Stimulated activated CD4-positive, alpha-beta T cell treated with anti-CD3 and anti-CD28 coated beads, Interleukin-4, amount 100 ng/mL, for 24 hours (primary cell): ENCODE data around the gene DNAH8.

Experiments
- DNase-seq: peaks from one replicate; pipeline ENCODE4 v3.0.0-alpha.2; 2020

The DNAH8 gene

GRCh38 chr6:38702558-38703397 is 12.3 kb upstream of the DNAH8 start, which contains the start of gene GLO1:
TSS of gene GLO1 (minus strand) at chr6:38703145. CDS start at chr6:38703054, 91 bp downstream.
- DNase-seq: peak; percentile 97

DNA sequence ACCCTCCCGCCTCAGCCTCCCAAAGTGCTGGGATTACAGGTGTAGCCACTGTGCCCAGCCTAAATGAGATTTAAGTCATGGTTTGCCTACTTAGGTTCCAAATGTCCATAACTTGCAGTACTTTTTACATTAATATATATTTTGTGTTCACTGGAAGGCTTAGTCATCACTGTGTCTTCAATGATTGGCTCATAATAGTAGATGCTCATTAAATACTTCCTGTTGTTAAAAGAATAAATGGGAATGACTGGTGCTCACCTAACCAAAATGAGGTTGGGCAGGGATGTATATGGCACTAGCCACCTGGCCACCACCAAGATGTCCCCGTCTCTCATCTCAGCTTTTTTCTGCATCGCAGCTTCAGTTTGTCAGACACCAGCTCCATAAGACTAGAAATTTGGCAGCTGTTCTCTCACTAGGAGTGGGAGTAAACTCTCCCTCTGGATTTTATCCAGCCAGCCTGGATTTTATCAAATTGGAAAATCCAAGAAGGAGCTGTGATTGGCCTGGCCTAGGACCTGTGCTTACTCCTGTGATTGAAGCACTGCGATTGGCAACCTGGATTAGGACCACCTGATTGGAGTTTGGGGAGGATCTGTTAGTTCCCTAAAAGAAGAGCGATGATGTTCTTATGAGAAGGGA is 11.0 kb upstream of the DNAH8 start:
- DNase-seq: no peak

GRCh38 chr6:38705924-38706323 is 9.2 kb upstream of the DNAH8 start:
- DNase-seq: no peak

- no peak for DNase-seq
Measured at GRCh38 chr6:38708496-38708895, 6.6 kb upstream of the DNAH8 start.

DNA sequence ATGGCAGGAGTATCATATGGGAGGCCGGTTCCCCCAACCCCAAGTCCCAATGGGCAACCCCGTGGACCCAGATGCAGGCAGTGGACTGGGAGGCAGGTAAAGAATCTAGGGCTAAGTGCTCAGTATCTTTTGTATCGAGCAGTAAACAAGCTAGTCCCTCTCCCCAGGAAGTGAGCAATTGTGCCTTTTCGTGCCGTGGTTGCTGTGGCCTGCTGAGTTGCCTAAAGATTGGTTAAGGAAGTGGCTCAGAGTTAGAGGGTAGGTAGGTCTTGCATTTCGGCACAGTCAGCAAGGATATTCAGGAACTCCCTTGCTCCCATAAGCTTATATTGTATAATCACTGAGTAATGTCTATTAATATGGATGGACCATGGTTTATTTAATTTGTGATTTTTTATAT is 1.3 kb upstream of the DNAH8 start:
- peak; percentile 62 for DNase-seq

DNA sequence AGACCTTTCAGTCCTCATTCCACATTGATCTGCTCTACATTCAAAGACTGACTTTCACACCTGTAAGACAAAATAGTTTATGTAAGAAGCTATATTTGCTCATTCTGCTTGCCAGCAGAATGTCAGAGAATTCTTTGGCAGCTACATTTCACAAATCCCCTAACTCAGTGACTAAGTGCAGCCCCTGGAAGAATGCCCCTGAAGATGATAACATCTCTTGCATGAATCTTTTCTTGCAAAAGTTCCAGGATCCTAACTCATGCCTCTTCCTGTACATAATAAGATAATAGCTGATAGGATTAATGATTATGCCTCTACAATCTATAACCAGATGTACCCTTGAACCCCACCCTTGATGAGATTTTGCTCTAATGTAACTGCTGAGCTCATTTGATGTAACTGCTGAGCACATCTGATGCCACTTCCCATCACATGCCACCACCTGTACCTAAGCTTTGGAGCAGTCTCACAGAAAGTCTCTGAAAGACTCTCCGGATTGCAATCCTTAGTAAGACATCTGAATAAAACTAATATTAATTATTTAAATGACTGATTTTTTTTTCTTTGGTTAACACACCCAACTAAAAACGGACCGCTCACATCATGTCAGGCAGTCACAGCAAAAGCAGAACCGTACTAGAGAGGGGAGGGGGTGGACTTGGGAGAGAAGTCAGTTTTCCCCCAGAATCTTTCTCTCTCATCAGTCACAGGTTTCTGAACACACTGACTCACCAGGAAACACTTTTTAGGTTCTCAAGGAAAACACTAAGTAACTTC is 684 bp upstream of the DNAH8 start:
- DNase-seq: peak; percentile 19

DNA sequence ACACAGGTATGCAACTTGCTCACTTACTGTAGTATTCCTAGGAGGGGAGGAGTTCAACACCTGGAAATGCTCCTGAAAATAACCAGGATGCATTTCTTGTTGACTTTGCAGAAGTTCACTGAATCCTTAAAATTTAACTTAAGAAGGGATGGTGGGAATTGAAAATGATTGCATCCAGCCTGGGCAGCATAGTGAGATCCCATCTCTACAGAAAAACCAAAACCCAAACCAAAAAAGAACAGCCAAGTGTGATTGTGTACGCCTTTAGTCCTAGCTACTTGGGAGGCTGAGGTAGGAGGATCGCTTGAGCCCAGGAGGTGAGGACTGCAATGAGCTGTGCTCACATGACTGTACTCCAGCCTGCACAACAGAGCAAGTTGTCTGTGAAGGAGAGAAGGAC is 1.7 kb downstream of the DNAH8 start:
- no peak for DNase-seq

DNA sequence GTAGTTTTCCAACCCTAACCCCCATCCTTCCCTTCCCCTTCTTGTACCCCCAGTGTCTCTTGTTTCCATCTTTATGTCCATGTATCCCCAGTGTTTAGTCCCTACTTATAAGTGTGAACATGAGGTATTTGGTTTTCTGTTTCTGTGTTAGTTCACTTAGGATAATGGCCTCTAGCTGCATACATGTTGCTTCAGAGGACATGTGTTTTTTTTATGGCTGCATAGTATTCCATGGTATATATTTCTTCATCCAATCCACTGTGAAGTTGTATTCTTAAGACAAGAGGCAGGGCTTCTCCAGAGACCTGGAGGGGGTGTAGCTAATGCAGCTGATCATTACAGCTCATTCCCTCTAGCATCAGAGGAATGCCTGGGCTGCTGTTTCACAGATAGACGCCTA is 4.2 kb downstream of the DNAH8 start:
- DNase-seq: no peak

DNA sequence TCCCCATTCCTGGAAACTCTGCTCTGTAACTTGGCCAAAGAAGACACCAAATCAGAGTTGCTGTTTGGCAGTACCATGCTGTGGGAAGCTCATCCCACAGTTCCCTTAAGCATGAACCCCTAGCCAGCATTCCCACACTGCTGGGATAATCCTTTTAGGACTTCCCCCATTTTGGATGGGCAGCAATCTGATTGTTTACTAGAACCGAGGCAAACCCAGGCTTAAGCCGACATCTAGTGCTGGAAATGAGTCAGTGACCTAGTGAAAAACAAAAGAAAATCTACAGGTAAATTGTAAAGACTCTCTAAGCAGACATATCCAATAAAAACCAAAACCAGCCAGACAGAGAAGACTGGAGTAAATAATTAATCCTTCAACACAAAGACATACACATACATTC is 5.2 kb downstream of the DNAH8 start:
- no peak for DNase-seq

DNA sequence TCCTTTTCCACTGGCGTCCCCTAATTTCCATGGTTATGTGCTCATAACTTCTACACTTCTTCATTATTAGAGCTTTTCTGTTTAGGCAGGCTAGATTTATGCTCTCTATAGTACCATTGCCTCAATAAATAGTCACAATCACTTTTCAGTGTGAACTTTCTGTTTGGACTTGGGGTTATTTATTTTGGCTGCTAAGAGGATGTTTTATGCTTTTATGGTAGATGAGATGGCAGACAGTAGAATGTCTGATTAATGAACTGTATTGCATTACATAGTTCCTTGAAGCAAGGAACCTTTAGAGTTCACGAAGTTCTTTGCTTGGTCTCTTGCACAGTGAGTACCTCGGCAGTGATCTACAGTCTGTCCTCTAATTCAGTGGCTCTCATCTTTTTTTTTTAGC is 6.9 kb downstream of the DNAH8 start:
- no peak for DNase-seq

DNA sequence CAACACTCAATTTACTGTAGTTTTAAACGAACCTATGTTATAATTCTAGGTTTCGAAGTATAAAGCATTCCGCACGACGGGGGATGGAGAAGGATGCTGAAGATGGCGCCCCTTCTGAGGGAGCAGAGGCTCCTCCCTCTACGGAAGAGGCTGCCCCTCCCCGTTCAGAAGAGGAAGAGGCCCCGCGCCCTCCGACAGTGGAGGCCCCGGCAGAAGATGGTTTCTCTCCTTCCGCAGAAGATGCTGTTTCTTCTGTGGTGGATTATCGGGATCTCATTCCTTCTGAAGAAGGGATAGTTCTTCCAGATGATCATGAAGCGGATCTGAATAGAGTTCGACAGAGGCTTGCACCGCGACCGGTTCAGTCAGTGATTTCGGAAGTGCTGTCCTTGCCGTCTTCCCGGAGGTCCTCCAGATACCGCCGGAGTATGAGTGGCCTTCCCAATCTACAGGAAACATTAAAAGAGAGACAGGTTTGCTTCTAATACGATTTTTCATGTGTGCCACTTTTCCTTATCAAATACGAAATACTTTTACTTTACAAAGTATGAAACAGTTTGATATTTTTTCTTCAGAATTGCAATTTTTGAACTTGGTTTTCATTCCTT is 7.7 kb downstream of the DNAH8 start:
- no peak for DNase-seq

DNA sequence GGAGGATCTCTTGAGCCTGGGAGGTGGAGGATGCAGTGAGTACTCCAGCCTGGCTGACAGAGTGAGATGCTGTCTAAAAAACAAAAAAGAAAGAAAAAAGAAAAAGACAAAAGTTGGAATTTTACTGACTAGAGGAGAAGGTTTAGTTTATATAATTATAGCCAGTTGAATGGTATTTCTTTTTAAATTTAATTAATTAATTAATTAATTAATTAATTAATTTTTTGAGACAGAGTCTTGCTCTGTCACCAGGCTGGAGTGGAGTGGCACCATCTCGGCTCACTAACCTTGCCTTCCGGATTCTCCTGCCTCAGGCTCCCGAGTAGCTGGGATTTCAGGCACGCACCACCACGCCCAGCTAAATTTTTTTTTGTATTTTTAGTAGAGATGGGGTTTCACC is 8.7 kb downstream of the DNAH8 start:
- no peak for DNase-seq

- DNase-seq: no peak
Measured at GRCh38 chr6:38724343-38724742, 9.2 kb downstream of the DNAH8 start.

DNA sequence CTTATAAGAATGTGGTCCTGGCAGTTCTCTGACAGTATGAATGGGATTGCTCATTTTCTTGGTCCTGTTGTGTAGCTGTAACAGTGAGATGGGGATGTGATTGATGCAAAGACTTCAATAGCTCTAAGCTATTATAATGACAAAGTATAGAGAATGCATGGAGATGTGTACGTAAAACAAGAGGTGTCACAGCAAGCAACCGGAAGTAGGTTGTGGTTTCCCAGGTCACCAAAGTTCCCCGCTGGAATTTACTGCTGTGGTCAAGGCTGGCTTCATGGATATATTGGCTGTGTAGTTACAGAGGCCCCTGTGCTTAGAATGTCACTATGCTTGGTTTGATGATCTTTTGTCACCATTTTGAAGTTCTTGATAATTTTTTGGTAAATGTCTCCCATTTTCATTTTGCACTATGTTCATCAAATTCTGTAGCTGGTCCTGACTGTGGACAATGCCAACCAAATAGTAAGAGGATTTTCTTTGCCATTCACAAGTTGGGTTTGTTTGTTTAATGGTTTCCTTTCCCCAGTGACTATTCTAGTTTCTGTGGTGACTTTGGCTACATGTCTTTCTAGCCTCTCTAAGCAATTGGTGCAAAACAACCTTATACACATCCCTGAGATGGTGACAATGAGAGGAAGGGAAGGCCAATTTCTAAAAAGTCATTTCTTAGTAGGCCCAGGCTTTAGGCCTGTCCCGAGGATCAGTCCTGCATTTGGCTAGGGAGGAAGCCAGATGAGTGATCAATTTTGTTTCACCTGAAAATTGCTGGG is 10.5 kb downstream of the DNAH8 start:
- no peak for DNase-seq

- no peak for DNase-seq
Measured at GRCh38 chr6:38728203-38728602, 13.1 kb downstream of the DNAH8 start.

- DNase-seq: no peak
Measured at GRCh38 chr6:38730140-38730862, 15.2 kb downstream of the DNAH8 start.

- no peak for DNase-seq
Measured at GRCh38 chr6:38736951-38737350, 21.8 kb downstream of the DNAH8 start.

- DNase-seq: no peak
Measured at GRCh38 chr6:38738261-38738660, 23.1 kb downstream of the DNAH8 start.

- no peak for DNase-seq
Measured at GRCh38 chr6:38739532-38739931, 24.4 kb downstream of the DNAH8 start.

- no peak for DNase-seq
Measured at GRCh38 chr6:38749473-38749872, 34.4 kb downstream of the DNAH8 start.

- DNase-seq: peak; percentile 64
Measured at GRCh38 chr6:38750968-38751615, 36.0 kb downstream of the DNAH8 start.
